Thymus (tissue), 11 donors: ENCODE measurements around the gene R3HDM2. TPM values are rescaled to one million over a fixed set of nuclear protein-coding genes. Genes with fewer than 3 reads are reported as not detected.

Experiments
- DNase-seq, 9 donors: peaks; one replicate each; pipeline ENCODE4 v3.0.0-alpha.2; 2013; ENCODE audit warnings: low spot score in 9 of 9, low read depth in 6 of 9, missing footprints in 1 of 9
- H3K27ac ChIP-seq, 2 donors: one replicate each; pipeline ENCODE4 v1.5.1; 2013; ENCODE audit warnings: control low read depth in 1 of 2, low read depth in 1 of 2, low read length in 1 of 2, mild to moderate bottlenecking in 1 of 2, moderate library complexity in 1 of 2
- H3K27me3 ChIP-seq, 2 donors: one replicate each; pipeline ENCODE4 v1.5.1; 2013; ENCODE audit warnings: low read length in 1 of 2; ENCODE audit not compliant: control insufficient read depth in 2 of 2, insufficient read depth in 1 of 2
- H3K36me3 ChIP-seq, 2 donors: one replicate each; pipeline ENCODE4 v1.5.1; 2013; ENCODE audit warnings: low read length in 1 of 2, mild to moderate bottlenecking in 1 of 2, moderate library complexity in 1 of 2; ENCODE audit not compliant: control insufficient read depth in 2 of 2, insufficient read depth in 2 of 2
- H3K4me1 ChIP-seq, 2 donors: one replicate each; pipeline ENCODE4 v1.5.1; 2013; ENCODE audit warnings: low read length in 2 of 2; ENCODE audit not compliant: control insufficient read depth in 2 of 2, insufficient read depth in 2 of 2
- H3K4me3 ChIP-seq, 2 donors: one replicate each; pipeline ENCODE4 v1.5.1; 2013; ENCODE audit warnings: low read length in 2 of 2, control low read depth in 1 of 2, mild to moderate bottlenecking in 1 of 2
- H3K9me3 ChIP-seq, 2 donors: one replicate each; pipeline ENCODE4 v1.5.1; 2013; ENCODE audit warnings: low read length in 1 of 2, mild to moderate bottlenecking in 1 of 2; ENCODE audit not compliant: control insufficient read depth in 2 of 2, insufficient read depth in 1 of 2
- WGBS: extraction: QIAGEN DNeasy Blood & Tissue Kit; methylation state at CpG from one replicate; pipeline ENCODE4 v1.1.7; 2013; 5-methylcytosine and 5-hydroxymethylcytosine counted together
- polyA plus RNA-seq: library from polyadenylated mRNA; stranded (reverse); fragments of 200-250 nt; gene quantifications from one replicate; pipeline ENCODE4 v1.2.3, GENCODE V29; 2013
- total RNA-seq: library from RNA; stranded (reverse); fragments of 120-200 nt; gene quantifications from one replicate; pipeline ENCODE4 v1.2.4, GENCODE V29; 2013
- donor health status: healthy.

R3HDM2 gene
- total and polyA plus RNA-seq, 2 donors: 12.6 to 22.4 TPM

GRCh38 chr12:57456737-57457490 lies 26.1 kb upstream of the R3HDM2 start:
- peaks cover 14 to 44% of the 10 kb centered on the region in 2 donors for H3K4me1 ChIP-seq
- DNase-seq: no peak
- H3K4me3 ChIP-seq: no peak overlapping the region
- no peak overlapping the region for H3K27ac ChIP-seq
- H3K27me3 ChIP-seq: peaks cover 18 to 34% of the 10 kb centered on the region in 2 donors
- H3K36me3 ChIP-seq: no peaks in the 10 kb centered on the region
- H3K9me3 ChIP-seq: no peaks in the 10 kb centered on the region
- 99% methylated on average over 6 of the region's 6 CpGs for WGBS

GRCh38 chr12:57456145-57456700 lies 25.4 kb upstream of the R3HDM2 start:
- Histone ChIP-seq H3K4me1 (peaks cover 11 to 37% of the 10 kb centered on the region in 2 donors), H3K27ac (no peak overlapping the region), H3K4me3 (no peak overlapping the region), H3K9me3 (no peaks in the 10 kb centered on the region), H3K27me3 (peaks cover 12 to 27% of the 10 kb centered on the region in 2 donors), H3K36me3 (no peaks in the 10 kb centered on the region)
- 42% methylated on average over 15 of the region's 15 CpGs for WGBS
- DNase-seq: peak in 3 of 9 donors; percentile 51 to 80 (median 68)

GRCh38 chr12:57455374-57456144 lies 24.7 kb upstream of the R3HDM2 start:
- Histone ChIP-seq H3K4me1 (peaks cover 4 to 30% of the 10 kb centered on the region in 2 donors), H3K9me3 (no peaks in the 10 kb centered on the region), H3K4me3 (no peak overlapping the region), H3K27me3 (peaks cover 6 to 20% of the 10 kb centered on the region in 2 donors), H3K36me3 (no peaks in the 10 kb centered on the region), H3K27ac (no peak overlapping the region)
- WGBS: 76% methylated on average over 10 of the region's 10 CpGs
- no peak for DNase-seq

- Histone ChIP-seq H3K27me3 (peaks cover 0 to 13% of the 10 kb centered on the region in 2 donors), H3K36me3 (no peaks in the 10 kb centered on the region), H3K4me1 (peaks cover 0 to 25% of the 10 kb centered on the region in 2 donors), H3K9me3 (peaks cover 0 to under 1% of the 10 kb centered on the region in 2 donors), H3K27ac (no peak within 1 kb of the TSS), H3K4me3 (no peak within 1 kb of the TSS)
- WGBS: 92% methylated on average over 10 of the region's 10 CpGs
- DNase-seq: no peak
Observed at GRCh38 chr12:57454566-57455373, 23.9 kb upstream of the R3HDM2 start, which contains the start of gene INHBE. Gene INHBE, plus strand, starts transcription at chr12:57455307. Its CDS starts 230 bp downstream, at chr12:57455537.

- Histone ChIP-seq H3K9me3 (peaks cover 0 to 5% of the 10 kb centered on the region in 2 donors), H3K27me3 (peaks cover 0 to 12% of the 10 kb centered on the region in 2 donors), H3K27ac (no peak overlapping the region), H3K4me1 (peaks cover 0 to 21% of the 10 kb centered on the region in 2 donors), H3K4me3 (no peak overlapping the region), H3K36me3 (no peaks in the 10 kb centered on the region)
- DNase-seq: no peak
- WGBS: over 99% methylated on average over 2 of the region's 2 CpGs
Observed at GRCh38 chr12:57454213-57454565, 23.3 kb upstream of the R3HDM2 start.

GRCh38 chr12:57452937-57453509 lies 22.2 kb upstream of the R3HDM2 start:
- peak in 1 of 9 donors; percentile 39 for DNase-seq
- H3K9me3 ChIP-seq: peaks cover 0 to 5% of the 10 kb centered on the region in 2 donors
- no peak overlapping the region for H3K4me3 ChIP-seq
- H3K36me3 ChIP-seq: no peaks in the 10 kb centered on the region
- no peak overlapping the region for H3K27ac ChIP-seq
- H3K27me3 ChIP-seq: peaks cover 0 to 12% of the 10 kb centered on the region in 2 donors
- WGBS: 39% methylated on average over 7 of the region's 7 CpGs
- peaks cover 0 to 13% of the 10 kb centered on the region in 2 donors for H3K4me1 ChIP-seq

GRCh38 chr12:57452181-57452936 lies 21.5 kb upstream of the R3HDM2 start:
- H3K27ac ChIP-seq: no peak overlapping the region
- peaks cover 0 to 5% of the 10 kb centered on the region in 2 donors for H3K9me3 ChIP-seq
- peaks cover 0 to 13% of the 10 kb centered on the region in 2 donors for H3K4me1 ChIP-seq
- peaks cover 0 to 12% of the 10 kb centered on the region in 2 donors for H3K27me3 ChIP-seq
- DNase-seq: peak in 1 of 9 donors; percentile 40
- no peaks in the 10 kb centered on the region for H3K36me3 ChIP-seq
- H3K4me3 ChIP-seq: no peak overlapping the region
- WGBS: 54% methylated on average over 9 of the region's 9 CpGs
